ENCODE data around the gene CALHM1. TPM values are rescaled to one million over a fixed set of nuclear protein-coding genes. Genes with fewer than 3 reads are reported as not detected.
"Not testable (repeated sequence)": the region's sequence is repeated elsewhere in the genome, so short reads cannot be mapped to it uniquely, and the experiment has no call there.

Gene CALHM1
- total RNA-seq (not detected), polyA plus RNA-seq (not detected)

GRCh38 chr10:103458720-103459119 lies at the start of gene CALHM1:
Gene CALHM1, minus strand, starts transcription at chr10:103458900. Its CDS starts 149 bp downstream, at chr10:103458751.
- H3K4me3 Mint-ChIP-seq: peak within 1 kb of the TSS in 4 of 8 donors; percentile 10 to 46 (median 40)
- H3K9me3 Mint-ChIP-seq: no peaks in the 10 kb centered on the region
- peak within 1 kb of the TSS in 3 of 7 donors; percentile 29 to 85 (median 44) for H3K27ac Mint-ChIP-seq
- H3K4me1 Mint-ChIP-seq: peaks cover 9 to 22% (median 13%) of the 10 kb centered on the region in 4 donors
- no peaks in the 10 kb centered on the region for H3K36me3 ChIP-seq (ENCODE audit: insufficient read depth, low read length)
- intact Hi-C loops (cut with micrococcal nuclease): no loop called here
- H3K36me3 Mint-ChIP-seq: no peaks in the 10 kb centered on the region
- POLR2A ChIA-PET (ENCODE audit: partially characterized antibody): no interaction called here
- no peak within 1 kb of the TSS for H3K4me3 ChIP-seq (ENCODE audit: low read length in 2 of 2)
- peaks cover 6% of the 10 kb centered on the region for H3K4me1 ChIP-seq (ENCODE audit: insufficient read depth, low read length)
- no peaks in the 10 kb centered on the region for H3K27me3 ChIP-seq (ENCODE audit: insufficient read depth, low read length)
- H3K27ac ChIP-seq (ENCODE audit: low read depth, low read length): no peak within 1 kb of the TSS
- CTCF ChIA-PET (ENCODE audit: partially characterized antibody): interaction anchor here (1.4 kb wide), 1 partner anchor 20 kb away, joined by 3 read pairs; the partner anchor contains the start of gene CALHM3
- H3K27me3 Mint-ChIP-seq: no peaks in the 10 kb centered on the region
- no peak for DNase-seq
- no peaks in the 10 kb centered on the region for H3K9me3 ChIP-seq (ENCODE audit: control insufficient read depth in 1 of 2, low read length in 2 of 2)

GRCh38 chr10:103507235-103508191 lies 48.8 kb upstream of the CALHM1 start:
- no peak overlapping the region for H3K27ac ChIP-seq (ENCODE audit: low read depth, low read length)
- no peak for DNase-seq
- peaks cover 5 to 15% (median 12%) of the 10 kb centered on the region in 4 donors for H3K4me1 Mint-ChIP-seq
- no peak overlapping the region for H3K4me3 Mint-ChIP-seq
- no peaks in the 10 kb centered on the region for H3K9me3 Mint-ChIP-seq
- H3K36me3 ChIP-seq (ENCODE audit: insufficient read depth, low read length): no peaks in the 10 kb centered on the region
- no peaks in the 10 kb centered on the region for H3K36me3 Mint-ChIP-seq
- no peak overlapping the region for H3K4me3 ChIP-seq (ENCODE audit: low read length in 2 of 2)
- no peaks in the 10 kb centered on the region for H3K27me3 ChIP-seq (ENCODE audit: insufficient read depth, low read length)
- H3K27me3 Mint-ChIP-seq: peaks cover 2 to 12% of the 10 kb centered on the region in 2 donors
- ChIA-PET CTCF (ENCODE audit: partially characterized antibody) (no interaction called here), POLR2A (ENCODE audit: partially characterized antibody) (interaction anchor here (0.6 kb wide), 1 partner anchor 14 kb away, joined by 3 read pairs; the partner anchor contains the start of gene NEURL1)
- intact Hi-C loops (cut with micrococcal nuclease): no loop called here
- peaks cover 12% of the 10 kb centered on the region for H3K4me1 ChIP-seq (ENCODE audit: insufficient read depth, low read length)
- no peak overlapping the region for H3K27ac Mint-ChIP-seq
- no peaks in the 10 kb centered on the region for H3K9me3 ChIP-seq (ENCODE audit: control insufficient read depth in 1 of 2, low read length in 2 of 2)

- Mint-ChIP-seq H3K27me3 (peaks cover 5 to 14% of the 10 kb centered on the region in 2 donors), H3K4me1 (peaks cover 5 to 15% (median 12%) of the 10 kb centered on the region in 4 donors), H3K9me3 (no peaks in the 10 kb centered on the region), H3K36me3 (no peaks in the 10 kb centered on the region), H3K4me3 (no peak overlapping the region), H3K27ac (peak overlapping the region in 1 of 7 donors; percentile 25)
- no peaks in the 10 kb centered on the region for H3K36me3 ChIP-seq (ENCODE audit: insufficient read depth, low read length)
- DNase-seq: no peak
- no peaks in the 10 kb centered on the region for H3K9me3 ChIP-seq (ENCODE audit: control insufficient read depth in 1 of 2, low read length in 2 of 2)
- peaks cover 12% of the 10 kb centered on the region for H3K4me1 ChIP-seq (ENCODE audit: insufficient read depth, low read length)
- no peak overlapping the region for H3K4me3 ChIP-seq (ENCODE audit: low read length in 2 of 2)
- CTCF ChIA-PET (ENCODE audit: partially characterized antibody): interaction anchor here (1.4 kb wide), 1 partner anchor 20 kb away, joined by 4 read pairs; no protein-coding TSS in a partner anchor
- POLR2A ChIA-PET (ENCODE audit: partially characterized antibody): no interaction called here
- intact Hi-C loops (cut with micrococcal nuclease): no loop called here
- H3K27ac ChIP-seq (ENCODE audit: low read depth, low read length): no peak overlapping the region
- no peaks in the 10 kb centered on the region for H3K27me3 ChIP-seq (ENCODE audit: insufficient read depth, low read length)
Measured at GRCh38 chr10:103506061-103506460, 47.4 kb upstream of the CALHM1 start.

- Histone ChIP-seq H3K27ac (ENCODE audit: low read depth, low read length) (no peak overlapping the region), H3K4me1 (ENCODE audit: insufficient read depth, low read length) (peaks cover 12% of the 10 kb centered on the region), H3K4me3 (ENCODE audit: low read length in 2 of 2) (no peak overlapping the region), H3K9me3 (ENCODE audit: control insufficient read depth in 1 of 2, low read length in 2 of 2) (no peaks in the 10 kb centered on the region), H3K27me3 (ENCODE audit: insufficient read depth, low read length) (no peaks in the 10 kb centered on the region), H3K36me3 (ENCODE audit: insufficient read depth, low read length) (no peaks in the 10 kb centered on the region)
- Mint-ChIP-seq H3K27me3 (peaks cover 12 to 16% of the 10 kb centered on the region in 2 donors), H3K4me1 (peaks cover 5 to 15% (median 12%) of the 10 kb centered on the region in 4 donors), H3K36me3 (no peaks in the 10 kb centered on the region), H3K27ac (peak overlapping the region in 4 of 7 donors; percentile 7 to 80 (median 25)), H3K4me3 (peak overlapping the region in 2 of 8 donors; percentile 13 to 63), H3K9me3 (no peaks in the 10 kb centered on the region)
- ChIA-PET CTCF (ENCODE audit: partially characterized antibody) (interaction anchor here (0.7 to 2.5 kb wide), 5 partner anchors 9 to 118 kb away, joined by 3 to 7 read pairs (median 6); no protein-coding TSS in a partner anchor), POLR2A (ENCODE audit: partially characterized antibody) (interaction anchor here (0.7 kb wide), 1 partner anchor 1663 kb away, joined by 3 read pairs; no protein-coding TSS in a partner anchor)
- intact Hi-C loops (cut with micrococcal nuclease): no loop called here
- DNase-seq: peak; percentile 26 to 76 (median 29)
Measured at GRCh38 chr10:103504181-103504783, 45.6 kb upstream of the CALHM1 start.

- intact Hi-C loops (cut with micrococcal nuclease); H3K27me3 ChIP-seq (ENCODE audit: insufficient read depth, low read length); H3K4me3 Mint-ChIP-seq; POLR2A ChIA-PET (ENCODE audit: partially characterized antibody); H3K36me3 ChIP-seq (ENCODE audit: insufficient read depth, low read length); H3K27ac ChIP-seq (ENCODE audit: low read depth, low read length); H3K4me3 ChIP-seq (ENCODE audit: low read length in 2 of 2); H3K9me3 ChIP-seq (ENCODE audit: control insufficient read depth in 1 of 2, low read length in 2 of 2); DNase-seq; H3K9me3 Mint-ChIP-seq; H3K36me3 Mint-ChIP-seq: not testable (repeated sequence)
- Mint-ChIP-seq H3K27ac (peak overlapping the region in 1 of 7 donors; percentile 36), H3K27me3 (peaks cover 13 to 16% of the 10 kb centered on the region in 2 donors), H3K4me1 (peaks cover 5 to 15% (median 12%) of the 10 kb centered on the region in 4 donors)
- CTCF ChIA-PET (ENCODE audit: partially characterized antibody): interaction anchor here (1.8 to 2.5 kb wide), 3 partner anchors 9 to 88 kb away, joined by 6 to 7 read pairs (median 7); no protein-coding TSS in a partner anchor
- H3K4me1 ChIP-seq (ENCODE audit: insufficient read depth, low read length): peaks cover 12% of the 10 kb centered on the region
Measured at GRCh38 chr10:103503777-103504176, 45.1 kb upstream of the CALHM1 start.

- H3K4me3 Mint-ChIP-seq: no peak overlapping the region
- H3K36me3 Mint-ChIP-seq: no peaks in the 10 kb centered on the region
- peaks cover 12% of the 10 kb centered on the region for H3K4me1 ChIP-seq (ENCODE audit: insufficient read depth, low read length)
- ChIA-PET POLR2A (ENCODE audit: partially characterized antibody) (no interaction called here), CTCF (ENCODE audit: partially characterized antibody) (interaction anchor here (1.8 to 2.5 kb wide), 3 partner anchors 8 to 87 kb away, joined by 6 to 7 read pairs (median 7); no protein-coding TSS in a partner anchor)
- intact Hi-C loops (cut with micrococcal nuclease): no loop called here
- no peaks in the 10 kb centered on the region for H3K36me3 ChIP-seq (ENCODE audit: insufficient read depth, low read length)
- no peak overlapping the region for H3K4me3 ChIP-seq (ENCODE audit: low read length in 2 of 2)
- H3K27ac ChIP-seq (ENCODE audit: low read depth, low read length): no peak overlapping the region
- peak overlapping the region in 1 of 7 donors; percentile 13 for H3K27ac Mint-ChIP-seq
- no peaks in the 10 kb centered on the region for H3K27me3 ChIP-seq (ENCODE audit: insufficient read depth, low read length)
- peaks cover 11 to 16% of the 10 kb centered on the region in 2 donors for H3K27me3 Mint-ChIP-seq
- no peaks in the 10 kb centered on the region for H3K9me3 Mint-ChIP-seq
- no peak for DNase-seq
- H3K9me3 ChIP-seq (ENCODE audit: control insufficient read depth in 1 of 2, low read length in 2 of 2): no peaks in the 10 kb centered on the region
- peaks cover 5 to 15% (median 12%) of the 10 kb centered on the region in 4 donors for H3K4me1 Mint-ChIP-seq
Measured at GRCh38 chr10:103502849-103503660, 44.4 kb upstream of the CALHM1 start.
